HEK293 (cell line): Measurements from ENCODE around the gene UBXN11.

Source experiments
- CTCF ChIA-PET: fragments of 350-600 bp; formaldehyde crosslinking; extraction: SDS; loops from one replicate; lab custom pipeline; 2021; ENCODE audit warnings: antibody characterized with exemption; lab: Yijun Ruan, JAX
- POLR2A ChIA-PET: fragments of 300-600 bp; formaldehyde crosslinking; extraction: SDS; loops from one replicate; lab custom pipeline; 2020; ENCODE audit warnings: antibody characterized with exemption, inconsistent platforms; lab: Yijun Ruan, JAX
- H3K27ac ChIP-seq: fragments of 200-500 bp; sonication (Bioruptor generic); 2 replicates; pipeline ENCODE4 v1.5.1; 2014; ENCODE audit warnings: low read depth, low read length, control low read depth, inconsistent platforms; ENCODE audit errors: extremely low read depth
- H3K36me3 ChIP-seq, 2 experiments: fragments of 200-500 bp in 1 of 2; sonication (Bioruptor generic) in 1 of 2; 1 replicate in 1 of 2; 2 replicates in 1 of 2; pipeline ENCODE4 v1.5.1; 2014 to 2017; ENCODE audit warnings: inconsistent platforms in 2 of 2, low read length in 2 of 2; ENCODE audit not compliant: control insufficient read depth in 2 of 2, insufficient read depth in 1 of 2
- H3K4me1 ChIP-seq: fragments of 200-500 bp; sonication (Bioruptor generic); 2 replicates; pipeline ENCODE4 v1.5.1; 2014; ENCODE audit warnings: mild to moderate bottlenecking, low read length, inconsistent platforms; ENCODE audit not compliant: control insufficient read depth, insufficient read depth
- H3K4me3 ChIP-seq: 2 replicates; pipeline ENCODE4 v1.5.1; 2011; ENCODE audit warnings: low read depth, mild to moderate bottlenecking, control low read depth, low read length, moderate library complexity
- H3K9me3 ChIP-seq: fragments of 200-500 bp; sonication (Bioruptor generic); 2 replicates; pipeline ENCODE4 v1.5.1; 2014; ENCODE audit warnings: low read depth, low read length, inconsistent platforms; ENCODE audit not compliant: control insufficient read depth, insufficient read depth
- GLI4 ChIP-seq: fragments of 450-650 bp; formaldehyde crosslinking; IDR thresholded peaks from 2 replicates; pipeline ENCODE4 v1.5.1; 2016; ENCODE audit warnings: missing biosample characterization, missing genetic modification characterization
- HOXD13 ChIP-seq: sonication (generic); formaldehyde crosslinking; IDR thresholded peaks from 2 replicates; pipeline ENCODE4 v1.8.0; 2022; ENCODE audit warnings: missing genetic modification reagents, borderline replicate concordance
- KLF16 ChIP-seq: fragments of 450-650 bp; formaldehyde crosslinking; IDR thresholded peaks from 2 replicates; pipeline ENCODE4 v1.5.1; 2017; ENCODE audit warnings: missing biosample characterization, missing genetic modification characterization
- KLF9 ChIP-seq: fragments of 450-650 bp; formaldehyde crosslinking; IDR thresholded peaks from 2 replicates; pipeline ENCODE4 v1.5.1; 2016; ENCODE audit warnings: missing biosample characterization, missing genetic modification characterization, low read depth
- OVOL3 ChIP-seq: fragments of 450-650 bp; formaldehyde crosslinking; IDR thresholded peaks from 2 replicates; pipeline ENCODE4 v1.5.1; 2016; ENCODE audit warnings: missing biosample characterization, missing genetic modification characterization
- PRDM1 ChIP-seq: fragments of 450-650 bp; formaldehyde crosslinking; IDR thresholded peaks from 2 replicates; pipeline ENCODE4; 2016; ENCODE audit warnings: missing biosample characterization, missing genetic modification characterization
- RBAK ChIP-seq: fragments of 450-650 bp; formaldehyde crosslinking; IDR thresholded peaks from 2 replicates; pipeline ENCODE4 v1.5.1; 2016; ENCODE audit warnings: missing biosample characterization, missing genetic modification characterization
- SP7 ChIP-seq: fragments of 450-650 bp; formaldehyde crosslinking; IDR thresholded peaks from 2 replicates; pipeline ENCODE4 v1.5.1; 2016; ENCODE audit warnings: missing biosample characterization, missing genetic modification characterization
- ZBTB17 ChIP-seq: fragments of 450-650 bp; formaldehyde crosslinking; IDR thresholded peaks from 2 replicates; pipeline ENCODE4 v1.5.1; 2016; ENCODE audit warnings: missing biosample characterization, missing genetic modification characterization
- ZBTB48 ChIP-seq: fragments of 450-650 bp; formaldehyde crosslinking; IDR thresholded peaks from 2 replicates; pipeline ENCODE4 v1.5.1; 2016; ENCODE audit warnings: missing biosample characterization, missing genetic modification characterization
- ZFHX2 ChIP-seq: fragments of 450-650 bp; formaldehyde crosslinking; conservative IDR thresholded peaks from 2 replicates; pipeline ENCODE4 v1.5.1; 2016; ENCODE audit warnings: missing biosample characterization, missing genetic modification characterization
- ZFP41 ChIP-seq: fragments of 450-650 bp; formaldehyde crosslinking; IDR thresholded peaks from 2 replicates; pipeline ENCODE4 v1.5.1; 2016; ENCODE audit warnings: missing biosample characterization, missing genetic modification characterization, borderline replicate concordance
- ZNF354C ChIP-seq: fragments of 450-650 bp; formaldehyde crosslinking; IDR thresholded peaks from 2 replicates; pipeline ENCODE4 v1.5.1; 2016; ENCODE audit warnings: missing biosample characterization, missing genetic modification characterization, low read depth, borderline replicate concordance
- ZNF394 ChIP-seq: fragments of 450-650 bp; formaldehyde crosslinking; IDR thresholded peaks from 2 replicates; pipeline ENCODE4 v1.5.1; 2016; ENCODE audit warnings: missing biosample characterization, missing genetic modification characterization, mild to moderate bottlenecking, moderate library complexity, borderline replicate concordance
- ZNF510 ChIP-seq: fragments of 450-650 bp; formaldehyde crosslinking; IDR thresholded peaks from 2 replicates; pipeline ENCODE4 v1.5.1; 2018; ENCODE audit warnings: mild to moderate bottlenecking, missing genetic modification characterization, missing biosample characterization; ENCODE audit not compliant: insufficient replicate concordance
- ZNF654 ChIP-seq: fragments of 450-650 bp; formaldehyde crosslinking; IDR thresholded peaks from 2 replicates; pipeline ENCODE4 v1.5.1; 2016; ENCODE audit warnings: low read depth, missing biosample characterization, missing genetic modification characterization
- ZSCAN16 ChIP-seq: fragments of 450-650 bp; formaldehyde crosslinking; IDR thresholded peaks from 2 replicates; pipeline ENCODE4 v1.5.1; 2016; ENCODE audit warnings: missing biosample characterization, missing genetic modification characterization
- TF ChIP-seq, protein P1 (sequence below): fragments of 450-650 bp; formaldehyde crosslinking; IDR thresholded peaks from 2 replicates; pipeline ENCODE4 v1.5.1; 2016; ENCODE audit warnings: missing biosample characterization, missing genetic modification characterization
- TF ChIP-seq, protein P2 (sequence below): fragments of 450-650 bp; formaldehyde crosslinking; IDR thresholded peaks from 2 replicates; pipeline ENCODE4 v1.5.1; 2017; ENCODE audit warnings: missing biosample characterization, mild to moderate bottlenecking, missing genetic modification characterization, moderate library complexity
- TF ChIP-seq, protein P3 (sequence below): fragments of 450-650 bp; formaldehyde crosslinking; IDR thresholded peaks from 2 replicates; pipeline ENCODE4 v1.5.1; 2017; ENCODE audit warnings: missing biosample characterization, missing genetic modification characterization
- TF ChIP-seq, protein P4 (sequence below): fragments of 450-650 bp; formaldehyde crosslinking; IDR thresholded peaks from 2 replicates; pipeline ENCODE4 v1.5.1; 2016; ENCODE audit warnings: missing biosample characterization, missing genetic modification characterization
- TF ChIP-seq, protein P5 (sequence below): fragments of 450-650 bp; formaldehyde crosslinking; IDR thresholded peaks from 2 replicates; pipeline ENCODE4 v1.5.1; 2016; ENCODE audit warnings: missing biosample characterization, missing genetic modification characterization
- TF ChIP-seq, protein P6 (sequence below): fragments of 450-650 bp; IDR thresholded peaks from 2 replicates; pipeline ENCODE4 v1.5.1; 2018; ENCODE audit warnings: missing biosample characterization, missing genetic modification characterization

UBXN11 gene

DNA sequence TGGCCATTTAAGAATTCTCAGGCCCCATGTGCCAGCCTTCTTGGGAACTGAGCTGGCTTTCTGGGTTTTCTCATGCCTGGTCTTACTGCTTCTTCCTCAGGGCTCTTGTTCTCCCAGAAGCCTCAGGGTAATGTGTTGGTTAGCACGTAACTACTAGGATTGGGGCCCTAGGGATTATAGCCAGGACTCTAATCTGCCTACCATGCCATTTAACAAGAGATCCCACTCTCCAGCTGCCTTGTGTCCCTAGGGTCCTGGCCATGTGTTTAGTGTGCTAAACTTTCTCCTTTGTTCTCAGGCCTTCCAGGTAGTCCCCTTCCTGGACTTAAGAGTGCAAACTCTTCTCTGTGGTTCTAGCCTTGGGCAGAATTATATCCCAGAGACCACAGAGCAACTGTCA lies 28.7 kb downstream of the UBXN11 start:
- Histone ChIP-seq H3K36me3 (peaks cover 6 to 69% of the 10 kb centered on the region in 2 experiments; a peak in 1 of 3 replicates), H3K4me3 (no peak overlapping the region), H3K27ac (no peak overlapping the region), H3K9me3 (no peaks in the 10 kb centered on the region), H3K4me1 (0 out of 2 replicates have a peak, but pooled peaks cover 3% of the 10 kb centered on the region)
- ChIA-PET CTCF (interaction anchor here (0.7 to 5.1 kb wide), 9 partner anchors 8 to 242 kb away, joined by 3 to 50 read pairs (median 6); no protein-coding TSS in a partner anchor), POLR2A (no interaction called here)
- no peak for TF ChIP-seq PRDM1 (tag by site-specific recombination)
- TF ChIP-seq, protein P1, sequence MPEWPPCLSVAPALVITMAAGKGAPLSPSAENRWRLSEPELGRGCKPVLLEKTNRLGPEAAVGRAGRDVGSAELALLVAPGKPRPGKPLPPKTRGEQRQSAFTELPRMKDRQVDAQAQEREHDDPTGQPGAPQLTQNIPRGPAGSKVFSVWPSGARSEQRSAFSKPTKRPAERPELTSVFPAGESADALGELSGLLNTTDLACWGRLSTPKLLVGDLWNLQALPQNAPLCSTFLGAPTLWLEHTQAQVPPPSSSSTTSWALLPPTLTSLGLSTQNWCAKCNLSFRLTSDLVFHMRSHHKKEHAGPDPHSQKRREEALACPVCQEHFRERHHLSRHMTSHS (tag by site-specific recombination): no peak
- TF ChIP-seq, protein P2, sequence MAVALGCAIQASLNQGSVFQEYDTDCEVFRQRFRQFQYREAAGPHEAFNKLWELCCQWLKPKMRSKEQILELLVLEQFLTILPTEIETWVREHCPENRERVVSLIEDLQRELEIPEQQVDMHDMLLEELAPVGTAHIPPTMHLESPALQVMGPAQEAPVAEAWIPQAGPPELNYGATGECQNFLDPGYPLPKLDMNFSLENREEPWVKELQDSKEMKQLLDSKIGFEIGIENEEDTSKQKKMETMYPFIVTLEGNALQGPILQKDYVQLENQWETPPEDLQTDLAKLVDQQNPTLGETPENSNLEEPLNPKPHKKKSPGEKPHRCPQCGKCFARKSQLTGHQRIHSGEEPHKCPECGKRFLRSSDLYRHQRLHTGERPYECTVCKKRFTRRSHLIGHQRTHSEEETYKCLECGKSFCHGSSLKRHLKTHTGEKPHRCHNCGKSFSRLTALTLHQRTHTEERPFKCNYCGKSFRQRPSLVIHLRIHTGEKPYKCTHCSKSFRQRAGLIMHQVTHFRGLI: no peak
- TF ChIP-seq HOXD13 (CRISPR knock-in tag): no peak
- no peak for TF ChIP-seq RBAK (tag by site-specific recombination)
- TF ChIP-seq, protein P3, sequence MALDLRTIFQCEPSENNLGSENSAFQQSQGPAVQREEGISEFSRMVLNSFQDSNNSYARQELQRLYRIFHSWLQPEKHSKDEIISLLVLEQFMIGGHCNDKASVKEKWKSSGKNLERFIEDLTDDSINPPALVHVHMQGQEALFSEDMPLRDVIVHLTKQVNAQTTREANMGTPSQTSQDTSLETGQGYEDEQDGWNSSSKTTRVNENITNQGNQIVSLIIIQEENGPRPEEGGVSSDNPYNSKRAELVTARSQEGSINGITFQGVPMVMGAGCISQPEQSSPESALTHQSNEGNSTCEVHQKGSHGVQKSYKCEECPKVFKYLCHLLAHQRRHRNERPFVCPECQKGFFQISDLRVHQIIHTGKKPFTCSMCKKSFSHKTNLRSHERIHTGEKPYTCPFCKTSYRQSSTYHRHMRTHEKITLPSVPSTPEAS (tag by site-specific recombination): no peak
- no peak for TF ChIP-seq ZNF354C (tag by site-specific recombination)
- TF ChIP-seq ZFP41 (tag by site-specific recombination): no peak
- no peak for TF ChIP-seq ZBTB48 (tag by site-specific recombination)
- TF ChIP-seq, protein P4, sequence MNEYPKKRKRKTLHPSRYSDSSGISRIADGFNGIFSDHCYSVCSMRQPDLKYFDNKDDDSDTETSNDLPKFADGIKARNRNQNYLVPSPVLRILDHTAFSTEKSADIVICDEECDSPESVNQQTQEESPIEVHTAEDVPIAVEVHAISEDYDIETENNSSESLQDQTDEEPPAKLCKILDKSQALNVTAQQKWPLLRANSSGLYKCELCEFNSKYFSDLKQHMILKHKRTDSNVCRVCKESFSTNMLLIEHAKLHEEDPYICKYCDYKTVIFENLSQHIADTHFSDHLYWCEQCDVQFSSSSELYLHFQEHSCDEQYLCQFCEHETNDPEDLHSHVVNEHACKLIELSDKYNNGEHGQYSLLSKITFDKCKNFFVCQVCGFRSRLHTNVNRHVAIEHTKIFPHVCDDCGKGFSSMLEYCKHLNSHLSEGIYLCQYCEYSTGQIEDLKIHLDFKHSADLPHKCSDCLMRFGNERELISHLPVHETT (tag by site-specific recombination): no peak
- TF ChIP-seq GLI4 (tag by site-specific recombination): no peak
- TF ChIP-seq ZNF654 (tag by site-specific recombination): no peak
- TF ChIP-seq OVOL3: no peak
- no peak for TF ChIP-seq KLF9 (tag by site-specific recombination)
- TF ChIP-seq KLF16: no peak

DNA sequence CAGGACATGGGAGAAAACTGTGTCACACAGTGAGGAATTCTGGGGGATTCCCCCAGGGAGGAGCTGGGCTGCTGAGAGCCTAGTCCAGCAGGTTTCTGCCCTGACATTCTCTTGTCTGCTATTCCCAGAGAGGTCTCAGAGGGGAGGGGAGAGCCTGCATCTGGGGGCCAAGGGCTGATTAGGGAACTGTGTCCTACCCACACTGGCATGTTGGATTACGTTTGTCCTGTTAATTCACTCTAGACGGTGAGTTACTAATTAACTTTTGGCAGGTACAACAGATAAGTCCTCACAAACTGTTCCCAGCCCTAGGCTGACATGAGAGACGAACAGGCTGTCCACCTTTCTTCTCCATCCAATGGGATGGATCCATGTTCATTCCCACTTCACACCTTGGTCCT lies 29.2 kb downstream of the UBXN11 start:
- H3K9me3 ChIP-seq: no peaks in the 10 kb centered on the region
- H3K36me3 ChIP-seq: peaks cover 8 to 68% of the 10 kb centered on the region in 2 experiments; a peak in 1 of 3 replicates
- ChIA-PET POLR2A (no interaction called here), CTCF (interaction anchor here (0.7 to 5.1 kb wide), 11 partner anchors 8 to 241 kb away, joined by 3 to 50 read pairs (median 6); no protein-coding TSS in a partner anchor)
- no peak for TF ChIP-seq SP7
- H3K4me3 ChIP-seq: no peak overlapping the region
- 0 out of 2 replicates have a peak, but pooled peaks cover 3% of the 10 kb centered on the region for H3K4me1 ChIP-seq
- H3K27ac ChIP-seq: no peak overlapping the region

DNA sequence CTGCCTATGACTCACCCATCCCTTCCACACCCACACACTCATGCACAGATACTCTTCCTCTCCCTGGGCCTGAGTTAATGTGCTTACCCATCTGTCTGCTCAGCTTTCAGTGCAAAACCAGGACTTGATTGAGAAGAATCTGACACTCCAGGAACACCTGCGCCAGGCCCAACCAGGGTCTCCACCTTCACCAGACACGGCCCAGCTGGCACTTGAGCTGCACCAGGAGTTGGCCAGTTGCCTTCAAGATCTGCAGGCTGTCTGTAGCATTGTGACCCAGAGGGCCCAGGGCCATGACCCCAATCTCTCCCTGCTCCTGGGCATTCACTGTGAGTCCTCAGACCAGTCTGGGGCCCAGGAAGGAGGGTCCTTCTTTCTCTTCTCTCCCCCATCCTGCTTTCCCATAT lies 30.0 kb downstream of the UBXN11 start:
- POLR2A ChIA-PET: interaction anchor here (1.0 kb wide), 1 partner anchor 41 kb away, joined by 4 read pairs; no protein-coding TSS in a partner anchor
- CTCF ChIA-PET: interaction anchor here (0.6 to 5.1 kb wide), 27 partner anchors 9 to 242 kb away, joined by 3 to 50 read pairs (median 5); partner anchors contain the start of genes CD52 and UBXN11
- Histone ChIP-seq H3K9me3 (no peaks in the 10 kb centered on the region), H3K36me3 (peaks cover 8 to 71% of the 10 kb centered on the region in 2 experiments; a peak in 1 of 3 replicates), H3K4me1 (0 out of 2 replicates have a peak, but pooled peaks cover 3% of the 10 kb centered on the region), H3K27ac (peak overlapping the region; percentile 0; the same call in 1 of the 2 replicates), H3K4me3 (no peak overlapping the region)
- TF ChIP-seq ZBTB48 (tag by site-specific recombination) (0 out of 2 replicates have a peak, but pooled peaks have one; percentile 74), ZFHX2 (tag by site-specific recombination) (peak; percentile 91), ZNF510 (tag by site-specific recombination) (no peak), ZBTB17 (no peak), ZSCAN16 (tag by site-specific recombination) (no peak), ZNF394 (tag by site-specific recombination) (peak; percentile 74; the same call in 1 of the 2 replicates)
- TF ChIP-seq, protein P5, sequence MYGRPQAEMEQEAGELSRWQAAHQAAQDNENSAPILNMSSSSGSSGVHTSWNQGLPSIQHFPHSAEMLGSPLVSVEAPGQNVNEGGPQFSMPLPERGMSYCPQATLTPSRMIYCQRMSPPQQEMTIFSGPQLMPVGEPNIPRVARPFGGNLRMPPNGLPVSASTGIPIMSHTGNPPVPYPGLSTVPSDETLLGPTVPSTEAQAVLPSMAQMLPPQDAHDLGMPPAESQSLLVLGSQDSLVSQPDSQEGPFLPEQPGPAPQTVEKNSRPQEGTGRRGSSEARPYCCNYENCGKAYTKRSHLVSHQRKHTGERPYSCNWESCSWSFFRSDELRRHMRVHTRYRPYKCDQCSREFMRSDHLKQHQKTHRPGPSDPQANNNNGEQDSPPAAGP (tag by site-specific recombination): peak; percentile 93; the same call in 1 of the 2 replicates
- TF ChIP-seq, protein P6, sequence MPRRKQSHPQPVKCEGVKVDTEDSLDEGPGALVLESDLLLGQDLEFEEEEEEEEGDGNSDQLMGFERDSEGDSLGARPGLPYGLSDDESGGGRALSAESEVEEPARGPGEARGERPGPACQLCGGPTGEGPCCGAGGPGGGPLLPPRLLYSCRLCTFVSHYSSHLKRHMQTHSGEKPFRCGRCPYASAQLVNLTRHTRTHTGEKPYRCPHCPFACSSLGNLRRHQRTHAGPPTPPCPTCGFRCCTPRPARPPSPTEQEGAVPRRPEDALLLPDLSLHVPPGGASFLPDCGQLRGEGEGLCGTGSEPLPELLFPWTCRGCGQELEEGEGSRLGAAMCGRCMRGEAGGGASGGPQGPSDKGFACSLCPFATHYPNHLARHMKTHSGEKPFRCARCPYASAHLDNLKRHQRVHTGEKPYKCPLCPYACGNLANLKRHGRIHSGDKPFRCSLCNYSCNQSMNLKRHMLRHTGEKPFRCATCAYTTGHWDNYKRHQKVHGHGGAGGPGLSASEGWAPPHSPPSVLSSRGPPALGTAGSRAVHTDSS (tag by site-specific recombination): no peak
